Endothelial cell of umbilical vein (primary cell): ENCODE results near the gene PPP2CA. TPM values are rescaled to one million over a fixed set of nuclear protein-coding genes. Genes with fewer than 3 reads are reported as not detected.

Experiments used
- BruUV-seq: library from RNA; stranded (reverse); fragments of 400-500 nt; replicated peaks from 2 replicates; lab custom pipeline; 2021; lab: Mats Ljungman, UMichigan
- CTCF ChIA-PET: fragments of 300-600, 350-600 bp; sonication (Branson Sonifier 250); formaldehyde crosslinking; loops from one replicate; lab custom pipeline; 2021; ENCODE audit warnings: antibody characterized with exemption, inconsistent platforms; lab: Charles Lee
- POLR2A ChIA-PET: fragments of 300-600, 350-600 bp; sonication (Branson Sonifier 250); formaldehyde crosslinking; loops from one replicate; lab custom pipeline; 2021; ENCODE audit warnings: antibody characterized with exemption, inconsistent platforms; lab: Charles Lee
- DNase-seq: peaks from one replicate; pipeline ENCODE4 v3.0.0-alpha.2; 2011; ENCODE audit warnings: low read depth, low spot score
- FAIRE-seq: peaks from 2 replicates; lab custom pipeline; 2011; peaks lifted over from hg19 to GRCh38; lab: Jason Lieb, UNC
- H2AFZ ChIP-seq: 2 replicates; pipeline ENCODE4 v1.6.0; 2012; ENCODE audit warnings: low read depth, low read length, control low read depth, inconsistent platforms
- H3K27ac ChIP-seq: 2 replicates; pipeline ENCODE4 v1.5.1; 2011; ENCODE audit warnings: low read depth, mild to moderate bottlenecking, control low read depth, low read length, moderate library complexity; ENCODE audit not compliant: insufficient read depth
- H3K27me3 ChIP-seq, 2 experiments: 2 replicates each; pipeline versions ENCODE4 v1.6.0 to v1.6.1; 2011; ENCODE audit warnings: low read length in 2 of 2, mixed read lengths in 1 of 2; ENCODE audit not compliant: control insufficient read depth in 2 of 2, insufficient read depth in 2 of 2
- H3K36me3 ChIP-seq, 2 experiments: 2 replicates in 1 of 2; 3 replicates in 1 of 2; pipeline ENCODE4 v1.5.1; 2011; ENCODE audit warnings: low read length in 2 of 2, mild to moderate bottlenecking in 1 of 2, moderate library complexity in 1 of 2; ENCODE audit not compliant: control insufficient read depth in 2 of 2, insufficient read depth in 2 of 2; ENCODE audit errors: extremely low read depth in 1 of 2
- H3K4me1 ChIP-seq: 3 replicates; pipeline ENCODE4 v1.5.1; 2011; ENCODE audit warnings: mild to moderate bottlenecking, low read length; ENCODE audit not compliant: control insufficient read depth, insufficient read depth; ENCODE audit errors: extremely low read depth
- H3K4me2 ChIP-seq: 2 replicates; pipeline ENCODE4 v1.6.1; 2011; ENCODE audit warnings: low read length, control low read depth, mixed read lengths; ENCODE audit not compliant: insufficient read depth
- H3K4me3 ChIP-seq, 3 experiments: fragments of 200-600 bp in 1 of 3; sonication (generic), shearing (Covaris generic) in 1 of 3; replicated peaks in 1 of 3; 2 replicates each; pipeline ENCODE4 v1.5.1; 2011 to 2016; ENCODE audit warnings: control low read depth in 3 of 3, low read length in 3 of 3, mild to moderate bottlenecking in 2 of 3, inconsistent platforms in 1 of 3, low read depth in 1 of 3, moderate library complexity in 1 of 3; ENCODE audit not compliant: insufficient read depth in 1 of 3
- H3K79me2 ChIP-seq: 2 replicates; pipeline ENCODE4 v1.6.0; 2012; ENCODE audit warnings: low read length, inconsistent platforms; ENCODE audit not compliant: control insufficient read depth, insufficient read depth
- H3K9ac ChIP-seq: replicated peaks from 2 replicates; pipeline ENCODE3; 2011; ENCODE audit warnings: low read length, control low read depth; ENCODE audit not compliant: insufficient read depth; ENCODE audit errors: extremely low read depth
- H3K9me1 ChIP-seq: replicated peaks from 3 replicates; pipeline ENCODE4 v1.6.0; 2011; ENCODE audit warnings: mild to moderate bottlenecking, low read length; ENCODE audit not compliant: control insufficient read depth, insufficient read depth; ENCODE audit errors: extremely low read depth
- H3K9me3 ChIP-seq: replicated peaks from 2 replicates; pipeline ENCODE4 v1.5.1; 2012; ENCODE audit warnings: low read length, inconsistent platforms; ENCODE audit not compliant: control insufficient read depth, insufficient read depth
- H4K20me1 ChIP-seq: replicated peaks from 2 replicates; pipeline ENCODE3; 2011; ENCODE audit warnings: mild to moderate bottlenecking, low read length; ENCODE audit not compliant: control insufficient read depth, insufficient read depth; ENCODE audit errors: extremely low read depth
- CTCF ChIP-seq, 2 donors: IDR thresholded peaks; 1 replicate in 1 of 2; 2 replicates in 1 of 2; pipeline ENCODE4 v1.5.1; 2011; ENCODE audit warnings: low read length in 2 of 2, mild to moderate bottlenecking in 2 of 2, moderate library complexity in 2 of 2, control low read depth in 1 of 2, inconsistent platforms in 1 of 2, low read depth in 1 of 2; ENCODE audit not compliant: insufficient read depth in 1 of 2; ENCODE audit errors: extremely low read depth in 1 of 2
- EZH2 ChIP-seq: IDR thresholded peaks from 2 replicates; pipeline ENCODE4 v1.6.1; 2012; ENCODE audit warnings: borderline replicate concordance, low read depth, mild to moderate bottlenecking, moderate library complexity, low read length, inconsistent platforms; ENCODE audit not compliant: severe bottlenecking
- FOS ChIP-seq: IDR thresholded peaks from 2 replicates; pipeline ENCODE4 v1.6.1; 2011; ENCODE audit warnings: mild to moderate bottlenecking, low read length, moderate library complexity, borderline replicate concordance; ENCODE audit not compliant: insufficient read depth
- GATA2 ChIP-seq: IDR thresholded peaks from 2 replicates; pipeline ENCODE4 v1.7.0; 2011; ENCODE audit warnings: low read depth, mild to moderate bottlenecking, moderate library complexity, mixed read lengths, low read length; ENCODE audit not compliant: insufficient read length, insufficient read depth
- JUN ChIP-seq: IDR thresholded peaks from 2 replicates; pipeline ENCODE4 v1.6.1; 2011; ENCODE audit warnings: borderline replicate concordance, low read depth; ENCODE audit not compliant: insufficient read length, insufficient read depth
- MAX ChIP-seq: IDR thresholded peaks from 2 replicates; pipeline ENCODE4 v1.6.1; 2011; ENCODE audit not compliant: insufficient read depth, insufficient read length
- MYC ChIP-seq: IDR thresholded peaks from one replicate; pipeline ENCODE4 v1.6.1; 2011; ENCODE audit warnings: mild to moderate bottlenecking, low read depth, low read length
- POLR2A ChIP-seq: IDR thresholded peaks from 2 replicates; pipeline ENCODE4 v1.6.1; 2012; ENCODE audit warnings: low read depth, mild to moderate bottlenecking, control low read depth, low read length
- POLR2AphosphoS5 ChIP-seq: IDR thresholded peaks from 2 replicates; pipeline ENCODE4 v1.6.1; 2012; ENCODE audit warnings: low read depth, mild to moderate bottlenecking, control low read depth, low read length, moderate library complexity; ENCODE audit not compliant: insufficient read depth
- dilution Hi-C: fragments of 300-500 bp; cut with MboI; formaldehyde crosslinking; loops from one replicate; pipeline ENCODE4 v1.15.0; 2019; ENCODE audit warnings: low sequenced_read_pairs; ENCODE audit not compliant: extremely low pct_ligation_motif_present
- intact Hi-C: fragments of 100-400 bp; cut with micrococcal nuclease; formaldehyde crosslinking; loops from one replicate; pipeline ENCODE4 v1.10.0; 2022
- polyA plus RNA-seq, 4 experiments: library from polyadenylated mRNA; depleted of rRNA in 3 of 4; stranded (reverse) in 3 of 4; unstranded in 1 of 4; fragments of >200 nt; gene quantifications; 2 replicates each; pipeline versions ENCODE4 v1.2.1 to v1.2.3, GENCODE V29; 2011 to 2012; ENCODE audit warnings: missing spikeins in 1 of 4
- total RNA-seq: library from RNA; stranded (reverse); gene quantifications from 2 replicates; pipeline ENCODE4 v1.2.3, GENCODE V29; 2021

The PPP2CA gene
- total and polyA plus RNA-seq, 2 donors (not counting 3 experiments of a cell fraction or from before 2014, with no cell fraction given), result 107 to 183 TPM

- Histone ChIP-seq H3K27ac (no peak overlapping the region), H4K20me1 (no peaks in the 10 kb centered on the region), H3K9me1 (no peaks in the 10 kb centered on the region), H3K4me1 (peaks cover 8% of the 10 kb centered on the region), H3K4me2 (no peak overlapping the region), H2AFZ (no peak overlapping the region), H3K9me3 (no peaks in the 10 kb centered on the region), H3K36me3 (no peaks in the 10 kb centered on the region), H3K9ac (no peak overlapping the region), H3K79me2 (no peaks in the 10 kb centered on the region), H3K4me3 (no peak overlapping the region), H3K27me3 (peaks cover 5 to 6% of the 10 kb centered on the region in 2 experiments)
- TF ChIP-seq CTCF (IDR thresholded peaks at IDR 0.05; ENCODE audit: extremely low read depth in 1 of 2, insufficient read depth in 1 of 2, low read depth in 1 of 2, low read length in 2 of 2) (no peak), MYC (no peak), GATA2 (no peak), POLR2A (no peak), MAX (no peak), FOS (no peak), POLR2AphosphoS5 (no peak), EZH2 (no peak), JUN (no peak)
- ChIA-PET POLR2A (no interaction called here), CTCF (interaction anchor here (1.1 kb wide), 1 partner anchor 13 kb away, joined by 4 read pairs; no protein-coding TSS in a partner anchor)
- DNase-seq, result no peak
- dilution Hi-C loops (no loop called here), intact Hi-C loops (no loop called here)
- no peak for FAIRE-seq
- no TSS peak for BruUV-seq
These were observed 31.3 kb upstream of the PPP2CA start for GRCh38 chr5:134257176-134257575.
